ENCODE measurements around the gene GALC.
"Not testable (repeated sequence)": the region's sequence is repeated elsewhere in the genome, so short reads cannot be mapped to it uniquely, and the experiment has no call there.

The GALC gene

GRCh38 chr14:88032373-88032772 lies 39.4 kb upstream of the GALC start:
- no peak for TF ChIP-seq CTCF (IDR thresholded peaks at IDR 0.05; ENCODE audit: low read length, missing control alignments)
- DNase-seq (ENCODE audit: low read depth), result no peak
- H3K4me3 ChIP-seq (replicated peaks; ENCODE audit: low read depth, low read length), result no peak overlapping the region

- H3K4me3 ChIP-seq (replicated peaks; ENCODE audit: low read depth, low read length), result no peak overlapping the region
- DNase-seq (ENCODE audit: low read depth), result no peak
- no peak for TF ChIP-seq CTCF (IDR thresholded peaks at IDR 0.05; ENCODE audit: low read length, missing control alignments)
Observed at GRCh38 chr14:88030892-88031291, 37.9 kb upstream of the GALC start.

DNA sequence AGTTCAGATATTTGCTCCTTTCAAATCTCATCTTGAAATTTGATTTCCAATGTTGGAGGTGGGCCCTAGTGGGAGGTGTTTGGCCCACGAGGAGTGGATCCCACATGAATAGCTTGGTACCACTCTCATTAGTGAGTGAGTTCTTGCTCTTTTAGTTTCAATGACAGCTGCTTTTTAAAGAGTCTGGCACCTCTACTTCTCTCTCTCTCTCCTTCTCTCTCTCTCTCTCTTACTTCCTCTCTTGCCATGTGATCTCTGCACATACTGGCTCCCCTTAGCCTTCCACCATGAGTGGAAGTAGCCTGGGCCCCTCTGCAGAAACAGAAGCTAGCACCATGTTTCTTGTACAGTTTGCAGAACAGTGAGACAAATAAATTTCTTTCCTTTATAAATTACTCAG lies 37.1 kb upstream of the GALC start:
- no peak for DNase-seq (ENCODE audit: low read depth)
- no peak overlapping the region for H3K4me3 ChIP-seq (replicated peaks; ENCODE audit: low read depth, low read length)
- no peak for TF ChIP-seq CTCF (IDR thresholded peaks at IDR 0.05; ENCODE audit: low read length, missing control alignments)

- no peak for TF ChIP-seq CTCF (IDR thresholded peaks at IDR 0.05; ENCODE audit: low read length, missing control alignments)
- no peak for DNase-seq (ENCODE audit: low read depth)
- no peak overlapping the region for H3K4me3 ChIP-seq (replicated peaks; ENCODE audit: low read depth, low read length)
Observed at GRCh38 chr14:88029500-88029899, 36.5 kb upstream of the GALC start.

DNA sequence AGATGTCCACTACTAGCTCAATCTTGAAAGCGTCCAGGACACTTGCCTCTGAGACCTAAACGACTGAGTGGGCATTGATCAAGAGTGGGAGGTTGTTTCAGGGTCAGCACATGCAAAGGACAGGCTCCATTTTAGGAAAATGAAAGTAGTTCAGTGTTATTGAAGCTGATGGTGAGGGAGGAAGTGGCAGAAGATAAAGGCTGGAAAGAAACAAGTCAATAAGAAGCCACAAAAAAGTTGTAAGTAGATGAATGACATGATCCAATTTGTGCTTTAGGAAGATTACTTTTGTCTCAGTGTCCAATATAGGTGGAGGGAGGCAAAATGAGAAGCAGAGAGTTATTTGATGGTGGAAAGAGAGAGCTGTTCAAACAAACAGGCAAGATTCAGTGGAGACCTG lies 33.9 kb upstream of the GALC start:
- no peak for DNase-seq (ENCODE audit: low read depth)
- no peak overlapping the region for H3K4me3 ChIP-seq (replicated peaks; ENCODE audit: low read depth, low read length)
- no peak for TF ChIP-seq CTCF (IDR thresholded peaks at IDR 0.05; ENCODE audit: low read length, missing control alignments)

- TF ChIP-seq CTCF (IDR thresholded peaks at IDR 0.05; ENCODE audit: low read length, missing control alignments), result no peak
- no peak for DNase-seq (ENCODE audit: low read depth)
- no peak overlapping the region for H3K4me3 ChIP-seq (replicated peaks; ENCODE audit: low read depth, low read length)
Observed at GRCh38 chr14:88025313-88025712, 32.3 kb upstream of the GALC start.

GRCh38 chr14:88024252-88025086 lies 31.5 kb upstream of the GALC start:
- not testable (repeated sequence) for H3K4me3 ChIP-seq (replicated peaks; ENCODE audit: low read depth, low read length); DNase-seq (ENCODE audit: low read depth)
